HG03064 (cell line): ENCODE measurements around the gene TMC6.
"Not testable (repeated sequence)": the region's sequence is repeated elsewhere in the genome, so short reads cannot be mapped to it uniquely, and the experiment has no call there.

Experiments
- ATAC-seq: cut with Tn5 transposase; IDR thresholded peaks from one replicate; pipeline ENCODE4 v1.9.1; 2021; ENCODE audit warnings: low read depth; ENCODE audit not compliant: unreplicated experiment

Gene TMC6

DNA sequence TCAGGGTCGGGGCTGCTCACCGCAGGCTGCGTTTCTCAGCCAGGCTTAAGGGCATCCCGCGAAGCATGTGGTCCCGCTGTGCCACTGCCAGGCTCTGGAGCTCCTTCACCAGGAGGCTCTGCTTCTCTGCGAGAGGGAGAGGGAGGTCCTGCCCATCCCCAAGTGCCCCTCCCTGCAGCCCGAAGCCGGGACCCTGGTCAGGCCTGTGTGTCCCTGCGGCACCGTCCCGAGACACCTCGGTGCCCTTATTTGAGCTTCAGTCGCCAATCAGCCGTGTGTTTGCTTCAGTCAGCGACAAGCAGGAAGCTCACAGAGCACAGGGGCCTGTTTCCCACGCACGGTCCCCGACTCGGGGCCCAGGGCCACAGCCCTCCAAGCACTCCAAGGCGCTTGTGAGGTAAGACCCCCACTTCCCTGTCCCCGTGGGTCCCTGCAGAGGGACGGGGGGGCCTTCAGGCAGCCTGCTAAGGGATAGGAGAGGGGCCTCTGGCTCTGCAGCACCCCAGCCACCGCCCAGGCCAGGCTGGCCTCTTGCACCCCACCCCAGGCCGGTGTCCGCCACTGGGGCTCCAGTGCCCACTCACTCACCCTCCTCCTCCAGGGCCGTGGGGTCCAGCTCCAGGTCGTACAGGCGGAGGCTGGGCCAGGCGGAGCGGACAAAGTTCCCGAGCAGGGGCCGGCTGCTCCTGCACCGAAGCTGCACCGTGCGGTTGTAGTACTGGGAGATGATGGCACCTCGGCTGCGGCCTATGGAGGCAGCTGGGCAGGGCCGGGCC is 3.2 kb downstream of the TMC6 start:
- no peak for ATAC-seq

GRCh38 chr17:78124836-78125137 is 3.8 kb downstream of the TMC6 start:
- no peak for ATAC-seq

DNA sequence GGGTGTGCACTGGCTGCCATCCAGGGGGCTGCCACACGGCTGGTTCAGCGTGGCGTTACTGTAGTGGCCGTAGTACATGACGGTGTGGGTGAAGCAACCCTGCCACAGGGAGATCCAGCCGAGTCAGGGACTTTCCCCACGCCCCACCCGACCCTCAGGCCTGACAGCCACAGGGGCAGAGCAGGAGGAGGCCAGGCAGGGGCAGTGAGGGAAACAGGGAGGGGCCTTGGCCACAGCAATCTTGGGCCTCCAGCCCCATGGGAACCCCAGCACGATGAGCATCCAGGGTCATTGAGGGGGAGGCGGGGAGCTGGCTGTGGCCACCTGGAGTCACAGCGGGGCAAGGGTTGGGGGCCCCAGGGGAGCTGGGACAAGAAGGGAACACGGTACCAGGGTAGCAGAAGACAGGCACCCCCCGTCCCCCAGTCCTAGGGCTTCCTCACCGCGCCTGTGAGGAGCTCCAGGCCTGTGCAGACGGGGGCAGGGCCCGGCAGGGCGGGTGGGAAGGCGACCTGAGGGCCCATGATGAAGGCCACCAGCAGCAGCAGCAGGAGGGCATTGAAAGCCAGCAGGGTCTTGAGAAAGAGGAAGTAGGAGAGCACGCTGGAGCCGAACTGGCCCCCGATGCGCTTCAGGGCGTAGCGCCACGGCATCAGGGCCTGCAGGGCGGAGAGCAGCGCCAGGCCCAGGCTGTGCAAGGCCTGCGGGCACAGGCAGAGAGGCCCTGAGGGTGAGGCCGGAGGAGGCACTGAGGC is 4.3 kb downstream of the TMC6 start:
- ATAC-seq: no peak

- ATAC-seq: no peak
Measured at GRCh38 chr17:78123258-78123929, 5.2 kb downstream of the TMC6 start.

DNA sequence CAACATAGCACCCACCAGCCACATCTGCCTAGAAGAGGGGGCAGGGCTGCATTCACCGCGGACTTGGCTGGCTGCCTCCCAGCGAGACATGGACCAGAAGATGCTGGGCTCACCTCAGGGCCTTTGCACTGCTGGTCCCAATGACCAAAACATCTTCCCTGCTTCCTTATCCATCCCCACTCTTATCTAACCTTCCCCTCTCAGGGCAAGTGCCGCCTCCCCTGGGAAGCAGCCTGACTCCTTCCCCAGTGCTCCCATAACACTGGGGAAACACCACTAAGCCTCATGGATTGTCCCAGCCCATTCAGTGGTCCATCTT is 5.7 kb downstream of the TMC6 start:
- ATAC-seq: no peak

GRCh38 chr17:78122216-78122930 is 6.2 kb downstream of the TMC6 start:
- no peak for ATAC-seq

GRCh38 chr17:78121801-78122215 is 6.7 kb downstream of the TMC6 start:
- no peak for ATAC-seq

- ATAC-seq: no peak
Measured at GRCh38 chr17:78120971-78121800, 7.4 kb downstream of the TMC6 start.

- ATAC-seq: no peak
Measured at GRCh38 chr17:78120537-78120936, 8.0 kb downstream of the TMC6 start.

GRCh38 chr17:78118801-78119241 is 9.7 kb downstream of the TMC6 start:
- no peak for ATAC-seq

DNA sequence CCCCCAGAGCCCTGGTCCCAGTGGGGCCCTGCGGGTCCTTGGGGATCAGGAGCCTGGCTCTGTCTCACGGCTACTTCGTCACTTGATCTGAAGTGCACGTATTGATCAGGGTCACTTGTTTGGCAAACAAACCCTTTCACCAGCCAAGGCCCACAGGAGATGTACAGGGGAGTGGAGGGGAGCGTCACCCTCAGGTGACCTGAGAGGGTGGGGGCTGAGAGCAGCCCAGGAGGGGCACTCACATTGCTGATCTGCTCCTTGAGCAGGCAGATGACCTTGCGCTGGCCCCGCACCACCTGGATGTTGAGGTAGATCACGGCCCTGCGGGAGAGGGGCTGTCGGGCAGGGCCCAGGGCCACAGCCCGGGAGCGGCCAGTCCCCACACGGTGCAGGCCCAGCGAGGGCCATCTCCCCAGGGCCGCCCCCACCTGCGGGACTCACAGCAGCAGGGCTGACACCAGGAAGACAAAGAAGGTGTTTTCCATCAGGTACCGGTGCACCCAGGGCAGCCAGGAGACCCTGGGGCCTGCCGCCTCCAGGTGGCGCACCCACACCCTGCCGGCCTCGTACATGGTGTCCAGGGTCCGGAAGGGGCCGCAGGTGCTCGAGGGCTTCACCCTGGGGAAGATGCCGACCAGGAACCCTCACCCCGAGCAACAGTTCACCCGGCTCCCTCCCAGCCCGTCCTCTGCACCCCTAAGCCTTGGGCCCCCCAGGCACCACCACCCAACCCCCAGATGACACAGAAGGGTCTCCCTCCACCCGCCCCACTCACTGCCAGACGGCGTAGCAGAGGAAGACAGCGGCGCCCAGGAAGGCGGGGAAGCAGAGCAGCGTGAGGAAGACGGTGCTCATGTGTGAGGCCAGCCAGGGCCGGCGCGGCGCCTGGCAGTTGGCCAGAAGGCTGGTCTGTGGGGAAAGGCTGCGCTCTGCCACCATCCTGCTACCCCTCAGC is 11.3 kb downstream of the TMC6 start:
- ATAC-seq: no peak

GRCh38 chr17:78116411-78116810 is 12.1 kb downstream of the TMC6 start:
- ATAC-seq: no peak

DNA sequence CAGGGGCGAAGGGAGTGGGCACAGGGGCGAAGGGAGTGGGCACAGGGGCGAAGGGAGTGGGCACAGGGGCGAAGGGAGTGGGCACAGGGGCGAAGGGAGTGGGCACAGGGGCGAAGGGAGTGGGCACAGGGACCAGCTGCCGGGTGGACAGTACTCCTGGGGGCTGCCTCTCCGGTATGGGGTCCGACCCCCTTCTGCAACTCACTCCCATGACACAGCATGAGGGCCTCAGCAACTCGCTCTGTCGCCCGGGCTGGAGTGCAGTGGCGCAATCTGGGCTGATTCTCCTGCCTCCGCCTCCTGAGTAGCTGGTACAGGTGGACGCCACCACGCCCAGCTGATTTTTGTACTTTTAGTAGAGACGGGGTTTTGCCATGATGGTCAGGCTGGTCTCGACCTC is 12.8 kb downstream of the TMC6 start:
- not testable (repeated sequence) for ATAC-seq

DNA sequence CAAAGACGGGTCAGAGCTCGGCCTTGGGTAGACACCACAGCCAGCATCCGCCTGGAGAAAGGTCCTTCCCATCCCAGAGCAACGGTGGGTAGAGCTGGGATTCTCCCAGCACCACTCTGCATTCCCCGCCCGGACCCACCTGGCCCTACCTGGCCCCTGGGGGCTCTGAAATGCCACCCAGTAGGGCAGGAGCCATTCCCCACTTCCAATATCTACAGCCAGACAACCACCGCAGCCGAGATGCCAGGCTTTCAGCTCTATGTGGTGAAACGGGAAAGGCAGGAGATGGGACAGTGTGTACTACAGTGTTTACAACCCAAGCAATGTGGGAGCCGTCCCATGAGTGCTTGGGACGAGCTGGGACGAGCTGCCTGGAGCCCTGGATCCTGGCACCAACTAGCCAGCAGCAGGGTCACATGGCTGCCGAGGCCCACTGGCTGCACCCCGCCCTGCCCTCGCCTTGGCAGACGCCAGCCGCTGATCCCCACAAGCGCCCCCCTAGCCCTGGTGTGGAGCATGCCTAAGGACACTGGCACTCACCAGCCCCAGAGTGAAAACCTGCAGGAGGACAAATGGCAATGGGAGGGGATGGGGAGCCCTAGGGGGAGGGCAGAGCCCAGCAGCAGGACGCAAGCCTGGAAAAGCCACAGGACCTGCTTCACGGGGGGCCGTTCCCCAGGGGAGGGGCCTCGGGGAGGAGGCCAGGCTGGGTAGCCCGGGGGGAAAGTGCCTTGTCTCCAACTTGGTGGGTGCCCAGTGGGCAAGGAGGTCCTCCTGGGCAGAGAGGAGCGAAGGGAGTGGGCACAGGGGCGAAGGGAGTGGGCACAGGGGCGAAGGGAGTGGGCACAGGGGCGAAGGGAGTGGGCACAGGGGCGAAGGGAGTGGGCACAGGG is 13.5 kb downstream of the TMC6 start:
- ATAC-seq: no peak

GRCh38 chr17:78113804-78114785 is 14.5 kb downstream of the TMC6 start:
- no peak for ATAC-seq

GRCh38 chr17:78112518-78113471 is 15.8 kb downstream of the TMC6 start:
- no peak for ATAC-seq
